ENCODE measurements around the gene GPR33. TPM values are rescaled to one million over a fixed set of nuclear protein-coding genes. Genes with fewer than 3 reads are reported as not detected.

The GPR33 gene
- total and polyA plus RNA-seq, 2 of the 8 experiments (the other 6 are each of a cell fraction or from before 2014, with no cell fraction given) = not detected

DNA sequence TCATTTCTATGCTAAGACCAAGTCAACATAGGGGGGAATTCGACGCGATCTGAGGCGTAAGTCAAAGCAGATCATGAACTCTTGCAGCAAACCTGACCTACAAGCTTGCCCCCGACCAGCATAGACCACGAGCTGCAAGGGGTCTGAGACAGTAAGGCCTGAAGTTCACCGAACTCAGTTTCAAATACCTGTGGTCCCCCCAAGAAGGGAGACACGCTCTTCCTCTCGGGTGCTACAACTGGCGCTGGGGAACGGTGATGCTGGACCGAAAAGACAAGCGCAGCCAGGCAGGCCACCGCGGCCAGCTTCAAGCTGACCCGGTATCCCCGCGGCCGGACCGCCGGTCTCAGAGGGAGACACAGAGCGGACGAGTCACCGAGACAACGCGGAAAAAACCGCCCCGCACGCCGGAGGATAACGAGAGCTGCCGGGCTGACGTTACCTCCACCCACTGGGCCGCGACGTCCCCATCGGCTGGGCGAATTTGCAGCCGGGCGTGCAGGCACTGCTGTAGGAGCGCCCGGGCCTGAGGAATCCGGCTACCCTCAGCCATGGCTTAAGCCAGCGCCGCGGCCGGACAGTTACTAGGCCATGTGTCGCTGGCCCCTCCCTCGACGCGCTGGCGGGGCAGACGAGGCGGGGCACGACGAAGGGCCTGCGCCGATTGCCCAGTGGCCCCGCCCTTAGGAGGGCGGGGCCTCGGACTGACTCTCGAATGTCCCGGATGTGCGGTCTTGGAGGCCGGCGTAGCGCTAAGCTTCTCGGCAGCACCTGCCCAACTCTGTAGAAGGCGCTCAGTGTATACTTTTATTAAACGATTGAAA, 30.8 kb downstream of the GPR33 start, which contains the start of gene DTD2 (continued):
- no peak for TF ChIP-seq BRCA1 (IDR thresholded peaks at IDR 0.05; ENCODE audit: low read depth, low read length)
- 0 out of 2 replicates have a peak, but pooled peaks have one; percentile 15 for TF ChIP-seq NRF1 (IDR thresholded peaks at IDR 0.05; ENCODE audit: low read depth, low read length)
- TF ChIP-seq ZNF274 (IDR thresholded peaks at IDR 0.05; ENCODE audit: borderline replicate concordance, extremely low read depth, low read length) = no peak
- TF ChIP-seq, protein P1, sequence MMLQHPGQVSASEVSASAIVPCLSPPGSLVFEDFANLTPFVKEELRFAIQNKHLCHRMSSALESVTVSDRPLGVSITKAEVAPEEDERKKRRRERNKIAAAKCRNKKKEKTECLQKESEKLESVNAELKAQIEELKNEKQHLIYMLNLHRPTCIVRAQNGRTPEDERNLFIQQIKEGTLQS (IDR thresholded peaks at IDR 0.05; ENCODE audit: insufficient read depth, low read depth, low read length) = no peak
- TF ChIP-seq EZH2 (IDR thresholded peaks at IDR 0.05; ENCODE audit: low read depth, low read length, severe bottlenecking) = no peak
- TF ChIP-seq CBX5 (IDR thresholded peaks at IDR 0.05; ENCODE audit: low read depth, low read length) = no peak
- peak; percentile 33; the same call in 1 of the 2 replicates for TF ChIP-seq SP1 (IDR thresholded peaks at IDR 0.05; ENCODE audit: low read depth, low read length)
- TF ChIP-seq SIX5 (IDR thresholded peaks at IDR 0.05; ENCODE audit: low read depth, low read length) = no peak
- peak in 1 of 2 experiments; percentile 26; a peak in 1 of 4 replicates for TF ChIP-seq RAD21 (IDR thresholded peaks at IDR 0.05 in 1 of 2, conservative IDR thresholded peaks at IDR 0.05 in 1 of 2; ENCODE audit: low read depth in 2 of 2, low read length in 2 of 2)

Data from H1 (cell line).